Stimulated activated CD8-positive, alpha-beta memory T cell treated with anti-CD3 and anti-CD28 coated beads, Interleukin-7, amount 100 ng/mL, for 1 hour (primary cell): ENCODE measurements around the gene HOXD12.

Experiments
- DNase-seq, 2 donors: peaks; one replicate each; pipeline ENCODE4 v3.0.0-alpha.2; 2020; ENCODE audit warnings: low read depth in 2 of 2

HOXD12 gene

GRCh38 chr2:176099728-176100546 is at the start of gene HOXD12:
Gene HOXD12 (plus strand): TSS chr2:176099795. CDS start chr2:176099802, 7 bp downstream.
- no peak for DNase-seq

DNA sequence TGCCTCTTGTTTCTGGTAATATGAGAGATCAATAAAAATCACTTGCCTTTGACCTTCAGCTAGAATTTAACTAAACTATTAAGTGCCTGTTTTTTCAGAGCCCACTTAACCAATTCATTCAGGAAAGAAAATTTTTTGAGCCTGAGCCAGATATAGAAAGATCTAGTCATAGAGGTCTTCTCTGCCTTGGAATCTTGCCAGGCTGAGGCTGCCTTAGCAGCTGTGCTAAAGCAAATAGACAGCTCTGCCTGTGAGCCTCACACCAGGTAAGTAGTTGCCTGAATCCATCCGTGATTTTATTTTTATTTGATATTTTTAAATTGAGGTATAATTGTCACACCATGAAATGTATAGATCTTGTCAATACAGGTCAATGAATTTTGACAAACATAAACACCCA is 43.2 kb upstream of the HOXD12 start:
- no peak for DNase-seq

DNA sequence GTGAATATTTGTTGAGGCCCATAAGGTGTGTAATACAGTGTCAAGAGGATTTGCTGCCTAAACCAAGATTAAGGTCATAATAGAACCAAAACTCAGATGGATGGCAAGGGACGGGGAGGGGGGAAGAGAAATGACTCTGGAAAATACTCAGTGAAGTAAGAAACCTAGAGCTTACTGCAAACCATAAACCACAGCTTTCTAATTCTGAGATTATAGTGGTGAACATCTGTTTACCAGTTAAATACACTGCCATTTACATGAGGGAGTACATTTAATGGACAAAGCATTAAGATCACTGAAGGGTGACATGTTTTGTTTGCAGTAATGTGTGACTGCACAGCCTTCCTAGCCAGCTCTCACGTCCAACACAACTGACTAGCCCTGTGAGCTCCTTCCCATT is 35.6 kb upstream of the HOXD12 start:
- DNase-seq: no peak

DNA sequence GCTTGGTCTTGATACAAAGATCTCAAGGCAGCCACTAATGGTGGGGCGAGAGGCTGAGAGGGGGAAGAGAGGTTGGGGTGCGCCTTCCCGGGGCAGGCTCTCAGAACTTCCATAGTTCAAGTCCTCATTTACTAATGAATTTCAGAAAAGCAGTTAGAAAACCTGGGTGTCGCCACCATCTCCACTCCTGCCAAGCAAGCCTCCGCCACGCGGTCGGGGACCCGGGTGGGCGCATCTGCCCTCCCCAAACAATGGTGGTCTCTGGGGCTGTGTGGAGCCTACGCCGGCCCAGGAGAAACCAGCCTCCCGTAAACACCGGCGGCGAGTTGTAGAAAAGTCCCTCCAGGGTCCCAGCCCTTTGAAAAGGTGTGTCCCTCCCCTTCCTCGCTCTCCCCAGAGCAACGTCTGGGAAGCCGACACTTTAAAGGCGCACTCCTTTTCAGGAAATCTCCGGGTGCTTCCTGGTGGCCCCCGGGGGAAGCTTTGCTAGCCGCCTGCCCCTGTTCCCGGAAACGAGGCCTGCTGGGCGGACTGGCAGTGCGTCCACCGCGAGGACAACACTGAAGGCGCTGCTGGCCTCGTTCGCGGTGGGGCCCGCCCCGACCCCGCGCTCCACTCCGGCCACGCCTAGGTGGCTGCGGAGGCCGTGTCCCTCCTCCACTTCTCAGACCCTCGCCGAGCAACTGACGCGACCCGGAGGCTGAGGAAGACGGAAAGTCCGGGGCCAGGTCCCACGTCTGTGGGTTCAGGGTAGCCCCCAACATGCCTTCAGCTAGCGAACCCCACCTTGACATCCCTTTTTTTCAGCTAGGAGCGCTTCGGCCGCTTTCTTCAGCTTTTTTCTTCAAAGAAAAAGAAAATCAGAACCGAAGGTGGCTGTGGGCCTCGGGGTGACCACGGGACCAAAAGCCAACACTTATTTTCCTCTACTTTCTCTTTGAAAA is 32.7 kb upstream of the HOXD12 start:
- no peak for DNase-seq

DNA sequence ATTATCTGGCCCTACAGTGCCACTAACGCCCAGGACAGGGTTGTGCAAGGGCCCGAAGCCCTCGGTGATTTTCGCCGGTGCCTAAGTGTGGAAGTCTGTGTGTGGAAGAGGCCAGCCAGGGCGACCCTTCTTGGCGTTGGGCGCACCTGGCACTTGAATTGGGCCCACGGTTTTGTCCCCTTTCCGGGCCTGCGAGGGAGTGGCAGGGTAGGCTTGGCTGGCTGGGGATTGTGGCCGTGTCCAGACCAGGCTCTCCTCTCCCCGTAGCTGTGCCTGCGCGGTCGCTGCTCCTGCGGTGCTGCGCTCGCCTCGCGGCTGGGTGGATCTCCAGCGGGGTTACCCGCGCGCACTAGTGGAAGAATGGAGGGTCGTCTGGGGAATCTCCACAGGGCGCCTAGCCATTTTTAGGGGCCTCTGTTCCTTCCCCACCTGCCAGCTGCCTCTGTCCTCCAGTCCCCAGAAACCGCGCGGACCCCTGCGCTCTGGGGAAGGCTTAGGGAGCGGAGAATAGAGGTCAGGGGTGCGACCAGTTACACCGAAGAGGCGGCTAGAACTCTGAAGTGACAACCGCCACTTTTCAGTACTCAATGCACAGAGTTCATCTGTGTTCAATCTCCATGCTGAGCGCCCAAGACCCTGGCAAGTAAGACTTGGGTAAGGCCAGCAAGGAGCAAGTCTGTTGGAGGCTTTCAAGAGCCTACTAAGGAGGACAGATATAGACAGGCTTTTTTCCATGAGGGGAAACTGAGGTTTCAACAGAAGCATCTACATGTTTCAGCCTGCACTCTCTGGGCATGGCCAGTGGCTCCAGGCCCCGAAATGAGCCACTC is 31.8 kb upstream of the HOXD12 start:
- no peak for DNase-seq

DNA sequence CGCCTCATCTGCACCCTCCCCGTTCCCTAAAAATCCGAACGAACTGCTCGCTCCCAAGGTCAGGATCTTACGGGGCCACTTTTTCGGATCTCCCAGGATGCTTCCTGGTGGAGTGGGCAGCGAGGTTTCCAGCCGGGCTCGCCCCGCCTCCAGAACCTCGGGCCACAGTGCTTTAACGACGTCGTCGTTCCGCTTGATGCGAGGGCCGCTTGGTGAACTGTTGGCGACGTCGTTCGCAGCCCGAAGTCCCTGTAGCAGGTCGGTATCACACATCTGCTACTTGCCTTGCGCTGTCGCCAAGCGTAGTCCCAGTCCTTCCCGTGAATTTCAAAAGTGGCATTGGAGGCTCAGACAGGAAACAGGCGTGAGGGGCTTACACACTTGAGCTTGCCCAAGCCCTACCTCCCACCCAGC is 31.2 kb upstream of the HOXD12 start:
- no peak for DNase-seq

- DNase-seq: no peak
Measured at GRCh38 chr2:176071330-176072291, 28.0 kb upstream of the HOXD12 start.

DNA sequence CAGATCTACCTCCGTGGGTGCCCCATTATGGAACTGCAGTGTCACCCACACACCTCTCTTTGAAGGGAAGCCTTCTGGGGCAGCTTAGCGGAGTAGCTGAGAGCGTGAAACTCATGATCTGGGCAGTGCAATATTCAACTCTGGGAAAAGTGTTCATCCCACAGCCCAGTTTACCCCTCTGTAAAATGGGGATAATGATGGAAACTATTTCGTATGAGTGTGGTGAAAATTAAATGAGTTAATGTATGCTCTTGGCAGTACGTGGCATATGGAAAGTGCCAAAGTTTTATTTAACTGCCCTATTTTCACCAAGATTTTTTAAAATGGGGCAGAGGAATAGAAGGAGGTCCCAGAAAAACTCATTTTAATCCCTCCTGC is 27.3 kb upstream of the HOXD12 start:
- DNase-seq: no peak

DNA sequence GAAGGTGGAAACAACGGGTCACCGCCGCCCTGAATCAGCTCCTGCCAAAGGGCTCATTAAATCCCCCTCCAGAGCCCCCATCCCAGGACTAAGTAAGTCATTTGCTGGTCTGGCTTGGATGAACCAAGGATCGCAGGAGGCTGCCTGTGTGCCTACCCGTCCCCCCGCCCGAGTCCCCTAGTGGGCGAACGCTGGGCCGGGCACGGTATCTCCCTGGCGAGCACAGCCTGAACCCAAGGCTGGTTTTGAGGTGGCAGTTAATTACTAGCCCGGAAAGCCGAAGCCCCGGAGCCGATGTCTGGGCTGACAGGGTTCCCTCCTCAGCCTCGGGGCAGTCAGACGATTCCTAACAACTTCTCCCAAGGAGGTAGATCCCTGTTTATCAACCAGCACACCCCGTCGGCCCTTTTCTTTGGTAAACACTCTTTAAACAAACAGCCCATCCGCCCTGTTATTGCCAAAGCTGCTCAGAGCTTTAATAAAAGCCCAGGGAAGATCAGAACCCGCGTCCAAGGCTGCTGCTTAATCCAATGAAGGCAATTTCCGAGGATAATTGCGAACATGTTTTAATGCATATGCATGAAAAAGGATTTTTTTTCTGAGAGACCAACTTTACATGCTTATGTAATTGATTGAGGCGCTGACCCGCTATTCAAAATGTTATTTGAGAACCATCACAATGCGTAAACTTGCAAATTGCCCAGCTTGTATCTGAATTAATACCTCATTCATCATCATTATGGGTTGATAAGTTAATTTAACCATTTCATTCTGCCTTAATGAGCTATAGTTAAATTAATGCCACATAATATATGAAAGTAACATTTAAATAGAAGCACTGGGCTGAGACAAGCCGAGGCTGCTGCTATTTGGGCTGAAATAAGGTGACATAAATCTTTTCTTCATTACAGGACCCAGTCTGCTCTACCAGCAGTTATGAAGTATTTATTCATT is 26.4 kb upstream of the HOXD12 start:
- no peak for DNase-seq

- DNase-seq: no peak
Measured at GRCh38 chr2:176074919-176075425, 24.6 kb upstream of the HOXD12 start.

DNA sequence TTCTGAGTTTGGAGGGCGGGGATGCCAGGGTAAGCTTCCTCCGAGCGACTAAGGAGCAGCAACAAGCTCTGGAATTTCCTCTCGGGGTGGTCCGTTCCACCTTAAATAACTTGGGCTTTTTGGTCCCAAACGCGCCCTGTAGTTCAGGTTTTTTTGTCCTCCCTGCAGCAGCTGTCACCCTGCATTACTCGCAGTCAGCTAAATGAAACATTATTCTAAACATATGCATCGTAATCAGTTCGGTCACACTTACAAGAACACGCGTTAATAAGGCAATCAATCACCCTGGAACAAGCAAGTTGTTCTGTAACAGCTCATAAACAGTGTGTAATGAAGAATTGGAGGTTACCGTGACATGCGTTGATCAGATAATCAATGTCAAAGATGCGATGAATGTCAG is 24.1 kb upstream of the HOXD12 start:
- DNase-seq: no peak

GRCh38 chr2:176076063-176076462 is 23.5 kb upstream of the HOXD12 start:
- DNase-seq: no peak

DNA sequence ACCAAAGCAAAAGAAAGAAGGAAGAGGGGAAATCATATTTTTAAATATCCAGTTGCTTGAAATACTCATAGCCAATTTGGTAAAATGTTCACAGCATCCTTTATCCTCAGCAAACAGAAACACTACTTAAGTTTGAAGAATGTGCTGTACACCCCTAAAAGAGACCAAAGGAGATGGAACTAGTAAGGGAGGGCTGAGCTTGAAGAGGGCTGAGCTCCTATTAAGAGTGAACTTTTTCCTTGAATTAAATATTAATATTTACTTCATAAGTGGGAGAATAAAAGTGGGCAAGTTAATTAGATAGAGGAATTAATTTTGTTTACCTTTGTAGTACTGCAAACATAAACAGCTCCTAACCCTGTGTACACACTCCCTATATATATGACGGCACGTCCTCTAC is 22.8 kb upstream of the HOXD12 start:
- DNase-seq: no peak

DNA sequence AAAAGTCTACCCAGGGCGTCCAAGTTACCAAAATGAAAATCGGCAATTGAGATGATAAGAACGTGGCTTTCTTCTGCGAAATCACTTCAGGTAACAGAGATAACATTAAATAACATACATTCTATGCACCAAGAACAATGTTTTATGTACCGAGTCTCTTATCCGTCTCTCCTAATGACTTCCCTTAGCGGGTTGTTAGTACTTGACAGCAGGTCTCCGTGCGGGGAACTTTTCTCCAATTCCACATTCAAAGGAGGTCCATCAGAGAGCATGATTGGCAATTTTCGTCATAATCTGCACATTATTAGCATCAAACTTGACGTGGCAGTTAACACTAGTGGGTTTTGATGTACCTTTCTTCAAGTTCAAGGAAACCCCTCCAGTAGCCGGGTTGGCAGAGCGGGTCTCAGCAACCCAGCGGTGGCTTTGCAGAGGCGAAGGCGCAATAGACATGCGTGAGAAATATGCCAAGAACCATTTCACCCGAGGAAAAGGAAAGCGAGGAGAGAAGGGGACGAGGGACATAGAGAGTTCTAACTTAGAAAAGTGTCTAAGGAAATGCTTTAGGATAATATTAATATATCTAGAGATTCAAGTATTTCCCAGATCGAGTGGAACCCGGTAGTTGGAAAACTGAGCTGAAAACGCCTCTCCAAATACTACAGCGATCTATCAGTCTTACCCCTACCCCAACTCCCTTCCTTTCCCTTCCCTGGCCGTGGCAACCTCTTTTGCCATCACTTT is 20.9 kb upstream of the HOXD12 start:
- DNase-seq: no peak

- DNase-seq: no peak
Measured at GRCh38 chr2:176079285-176079830, 20.2 kb upstream of the HOXD12 start.

GRCh38 chr2:176079831-176080539 is 19.6 kb upstream of the HOXD12 start:
- no peak for DNase-seq

DNA sequence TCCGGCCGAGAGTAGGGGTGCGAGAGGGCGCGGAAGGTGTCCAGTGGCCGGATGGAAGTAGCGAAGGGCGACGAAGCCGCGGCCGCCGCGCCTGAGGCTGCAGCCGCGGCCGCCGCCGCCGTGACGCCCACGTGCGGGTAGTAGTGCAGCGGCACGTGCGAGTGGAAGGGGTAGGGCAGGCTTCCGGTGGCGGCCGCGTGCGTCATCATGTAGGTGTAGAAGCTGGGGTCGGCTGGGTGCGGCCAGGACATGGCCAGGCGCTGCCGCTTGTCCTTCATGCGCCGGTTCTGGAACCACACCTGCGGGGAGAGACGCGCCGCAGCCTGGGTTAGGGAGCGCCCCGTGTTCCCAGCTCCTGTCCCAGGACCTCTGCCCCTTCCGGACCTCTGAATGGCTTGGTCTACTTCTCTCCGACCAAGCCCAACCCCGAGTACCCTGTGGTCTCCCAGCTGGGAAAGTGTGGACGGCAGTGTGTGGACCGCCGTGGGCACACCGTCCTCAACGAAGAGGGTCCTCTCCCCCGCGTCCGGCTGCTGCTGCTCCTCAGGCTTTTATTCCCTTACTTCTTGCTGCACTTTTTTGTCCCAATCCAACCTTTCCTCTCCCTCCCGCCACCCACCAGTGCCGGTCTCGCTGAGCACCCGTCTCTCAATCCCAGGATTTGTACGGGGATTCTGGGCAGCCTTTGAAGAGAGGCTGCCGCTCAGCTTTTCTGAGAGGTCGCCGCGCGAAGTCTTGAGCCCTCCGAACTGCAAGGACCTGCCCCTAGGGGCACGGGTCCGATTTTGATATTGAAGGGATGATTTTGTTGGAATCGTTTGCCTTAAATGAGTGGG is 18.8 kb upstream of the HOXD12 start:
- DNase-seq: no peak
